ENCODE measurements around the gene GTPBP10. TPM values are rescaled to one million over a fixed set of nuclear protein-coding genes. Genes with fewer than 3 reads are reported as not detected.

GTPBP10 gene
- total RNA-seq, 1 experiment from 2014 or later: 23.3 TPM

GRCh38 chr7:90411510-90411909 is 65.0 kb downstream of the GTPBP10 start:
- Mint-ChIP-seq H3K9me3 (no peaks in the 10 kb centered on the region), H3K36me3 (ENCODE audit: insufficient read depth in 1 of 3, low read depth in 3 of 3) (peaks cover 11 to 51% (median 44%) of the 10 kb centered on the region in 3 experiments; a peak in 6 of 7 replicates), H3K27ac (no peak overlapping the region), H3K4me3 (no peak overlapping the region), H3K27me3 (ENCODE audit: low read depth) (no peaks in the 10 kb centered on the region), H3K4me1 (no peaks in the 10 kb centered on the region)
- no peaks in the 10 kb centered on the region for H3K9me3 ChIP-seq (ENCODE audit: control insufficient read depth, low read depth, low read length)
- H3K4ac ChIP-seq (ENCODE audit: low read depth, low read length): no peak overlapping the region
- H3K79me1 ChIP-seq (ENCODE audit: insufficient read depth, low read depth, low read length, poor library complexity, severe bottlenecking): peaks cover 4% of the 10 kb centered on the region
- no peak overlapping the region for H3K23ac ChIP-seq (ENCODE audit: insufficient read length, low read depth, low read length)
- no peaks in the 10 kb centered on the region for H3K23me2 ChIP-seq (ENCODE audit: insufficient read length, low read depth, low read length, poor library complexity, severe bottlenecking)
- H4K8ac ChIP-seq (replicated peaks; ENCODE audit: insufficient read length, low read depth, low read length): no peak overlapping the region
- H3K4me2 ChIP-seq (ENCODE audit: insufficient read depth, insufficient read length, low read length): no peak overlapping the region
- H3K56ac ChIP-seq (ENCODE audit: insufficient read length, low read depth, low read length): no peak overlapping the region
- H3K4me1 ChIP-seq (ENCODE audit: insufficient read depth, low read length): no peaks in the 10 kb centered on the region
- no peaks in the 10 kb centered on the region for H4K20me1 ChIP-seq (ENCODE audit: control insufficient read depth, insufficient read depth, insufficient read length)
- TF ChIP-seq CTCF (conservative IDR thresholded peaks at IDR 0.05): no peak
- H3K79me2 ChIP-seq (ENCODE audit: insufficient read depth, low read length): no peaks in the 10 kb centered on the region
- DNase-seq: no peak
- no peak overlapping the region for H3K27ac ChIP-seq (ENCODE audit: insufficient read length, low read depth, low read length)
- H4K91ac ChIP-seq (ENCODE audit: insufficient read length, low read depth, low read length): no peak overlapping the region
- no peak overlapping the region for H2BK12ac ChIP-seq (ENCODE audit: insufficient read length, low read depth, low read length)
- no peak overlapping the region for H4K5ac ChIP-seq (ENCODE audit: insufficient read length, low read depth, low read length)
- H2AFZ ChIP-seq (ENCODE audit: low read length): no peak overlapping the region
- H3T11ph ChIP-seq (ENCODE audit: low read length): no peak overlapping the region
- H3K18ac ChIP-seq (ENCODE audit: insufficient read length, low read depth, low read length): no peak overlapping the region
- no peak overlapping the region for H3K14ac ChIP-seq (ENCODE audit: insufficient read depth, low read length)
- H3K27me3 ChIP-seq (ENCODE audit: insufficient read depth, low read length): no peaks in the 10 kb centered on the region
- no peak overlapping the region for H2BK5ac ChIP-seq (ENCODE audit: insufficient read length, low read length)
- H2AK5ac ChIP-seq (ENCODE audit: insufficient read length, low read length): no peak overlapping the region
- H2BK15ac ChIP-seq (ENCODE audit: low read depth, low read length): no peak overlapping the region
- H2BK120ac ChIP-seq (ENCODE audit: low read depth, low read length, poor library complexity, severe bottlenecking): no peak overlapping the region
- WGBS (ENCODE audit: extremely low coverage, insufficient read length, low lambda C conversion rate): no CpG with 5 or more reads among the region's 2 CpGs
- no peak overlapping the region for H2BK20ac ChIP-seq (ENCODE audit: low read depth, low read length, poor library complexity, severe bottlenecking)
- no peak overlapping the region for H3K9ac ChIP-seq (ENCODE audit: extremely low read depth, insufficient read length, low read length)
